IPS-20b (cell line): ENCODE measurements around the gene ATF6.
A peak's percentile ranks its signal among the peaks of the same experiment; 100 is the strongest.
"Not testable (repeated sequence)": the region's sequence is repeated elsewhere in the genome, so short reads cannot be mapped to it uniquely, and the experiment has no call there.

Source experiments
- H3K27ac ChIP-seq: one replicate; pipeline ENCODE4 v1.5.1; 2013; ENCODE audit warnings: low read length
- H3K27me3 ChIP-seq: 2 replicates; pipeline ENCODE4 v1.6.1; 2013; ENCODE audit warnings: mild to moderate bottlenecking, low read length, inconsistent platforms; ENCODE audit not compliant: insufficient read depth
- H3K36me3 ChIP-seq: 2 replicates; pipeline ENCODE4 v1.6.1; 2013; ENCODE audit warnings: low read depth, mild to moderate bottlenecking, inconsistent platforms, low read length, moderate library complexity; ENCODE audit not compliant: insufficient read depth
- H3K4me1 ChIP-seq: 2 replicates; pipeline ENCODE4 v1.6.1; 2013; ENCODE audit warnings: mild to moderate bottlenecking, control low read depth, inconsistent platforms, low read length, moderate library complexity; ENCODE audit not compliant: insufficient read depth
- H3K4me3 ChIP-seq: 2 replicates; pipeline ENCODE4 v1.5.1; 2013; ENCODE audit warnings: mild to moderate bottlenecking, low read length, inconsistent platforms
- H3K9ac ChIP-seq: 2 replicates; pipeline ENCODE4 v1.6.1; 2013; ENCODE audit warnings: low read depth, mild to moderate bottlenecking, inconsistent platforms, low read length, moderate library complexity
- H3K9me3 ChIP-seq: 2 replicates; pipeline ENCODE4 v1.6.1; 2013; ENCODE audit warnings: mild to moderate bottlenecking, low read depth, low read length, inconsistent platforms; ENCODE audit not compliant: insufficient read depth

ATF6 gene

GRCh38 chr1:161766102-161766981 lies at the start of gene ATF6:
Gene ATF6 (plus strand): TSS chr1:161766320. CDS start chr1:161766361, 41 bp downstream.
- no peak within 1 kb of the TSS for H3K27ac ChIP-seq
- no peaks in the 10 kb centered on the region for H3K4me1 ChIP-seq

GRCh38 chr1:161718559-161719324 lies 47.4 kb upstream of the ATF6 start:
- Histone ChIP-seq H3K4me3 (no peak overlapping the region), H3K9ac (no peak overlapping the region), H3K4me1 (no peaks in the 10 kb centered on the region), H3K36me3 (no peaks in the 10 kb centered on the region), H3K9me3 (no peaks in the 10 kb centered on the region), H3K27ac (no peak overlapping the region), H3K27me3 (peaks cover 20% of the 10 kb centered on the region)

More at GRCh38 chr1:161766102-161766981, at the start of gene ATF6:
- Histone ChIP-seq H3K36me3 (no peaks in the 10 kb centered on the region), H3K9ac (peak within 1 kb of the TSS; percentile 92), H3K27me3 (peaks cover 5% of the 10 kb centered on the region; the same call in 1 of the 2 replicates), H3K9me3 (no peaks in the 10 kb centered on the region), H3K4me3 (peak within 1 kb of the TSS; percentile 94)

GRCh38 chr1:161719325-161719611 lies 46.9 kb upstream of the ATF6 start:
- Histone ChIP-seq H3K36me3 (no peaks in the 10 kb centered on the region), H3K9ac (no peak overlapping the region), H3K4me1 (no peaks in the 10 kb centered on the region), H3K4me3 (no peak overlapping the region), H3K27me3 (peaks cover 25% of the 10 kb centered on the region), H3K27ac (no peak overlapping the region), H3K9me3 (no peaks in the 10 kb centered on the region)

- no peak overlapping the region for H3K27ac ChIP-seq
- no peaks in the 10 kb centered on the region for H3K4me1 ChIP-seq
- H3K9ac ChIP-seq: no peak overlapping the region
- no peaks in the 10 kb centered on the region for H3K36me3 ChIP-seq
- H3K4me3 ChIP-seq: no peak overlapping the region
- H3K9me3 ChIP-seq: no peaks in the 10 kb centered on the region
- peaks cover 36% of the 10 kb centered on the region for H3K27me3 ChIP-seq
Measured at GRCh38 chr1:161720422-161720821, 45.7 kb upstream of the ATF6 start.

GRCh38 chr1:161720956-161721737 lies 45.0 kb upstream of the ATF6 start, which contains the start of gene FCRLB:
Gene FCRLB (plus strand): TSS chr1:161721544. CDS start chr1:161722673, 1,129 bp downstream.
- H3K9me3 ChIP-seq: no peaks in the 10 kb centered on the region
- peaks cover 44% of the 10 kb centered on the region for H3K27me3 ChIP-seq
- H3K27ac ChIP-seq: no peak within 1 kb of the TSS
- H3K4me3 ChIP-seq: no peak within 1 kb of the TSS
- H3K4me1 ChIP-seq: no peaks in the 10 kb centered on the region
- no peaks in the 10 kb centered on the region for H3K36me3 ChIP-seq
- H3K9ac ChIP-seq: no peak within 1 kb of the TSS

GRCh38 chr1:161721738-161722343 lies 44.3 kb upstream of the ATF6 start:
- Histone ChIP-seq H3K27me3 (peaks cover 50% of the 10 kb centered on the region), H3K4me1 (no peaks in the 10 kb centered on the region), H3K27ac (no peak overlapping the region), H3K4me3 (no peak overlapping the region), H3K9ac (no peak overlapping the region), H3K9me3 (no peaks in the 10 kb centered on the region), H3K36me3 (no peaks in the 10 kb centered on the region)

- H3K4me1 ChIP-seq: no peaks in the 10 kb centered on the region
- no peaks in the 10 kb centered on the region for H3K9me3 ChIP-seq
- H3K27ac ChIP-seq: no peak overlapping the region
- no peak overlapping the region for H3K4me3 ChIP-seq
- H3K36me3 ChIP-seq: no peaks in the 10 kb centered on the region
- no peak overlapping the region for H3K9ac ChIP-seq
- H3K27me3 ChIP-seq: peaks cover 52% of the 10 kb centered on the region
Measured at GRCh38 chr1:161722406-161722805, 43.7 kb upstream of the ATF6 start.

- Histone ChIP-seq H3K27ac (no peak overlapping the region), H3K36me3 (no peaks in the 10 kb centered on the region), H3K9me3 (no peaks in the 10 kb centered on the region), H3K9ac (no peak overlapping the region), H3K27me3 (peaks cover 62% of the 10 kb centered on the region), H3K4me1 (no peaks in the 10 kb centered on the region), H3K4me3 (no peak overlapping the region)
Measured at GRCh38 chr1:161723459-161724141, 42.5 kb upstream of the ATF6 start.

GRCh38 chr1:161725258-161725907 lies 40.7 kb upstream of the ATF6 start:
- not testable (repeated sequence) for H3K4me1 ChIP-seq

GRCh38 chr1:161725908-161726472 lies 40.1 kb upstream of the ATF6 start:
- Histone ChIP-seq H3K9me3 (no peaks in the 10 kb centered on the region), H3K27ac (no peak overlapping the region), H3K4me1 (peaks cover 4% of the 10 kb centered on the region; the same call in 1 of the 2 replicates)

More at GRCh38 chr1:161725258-161725907, 40.7 kb upstream of the ATF6 start:
- not testable (repeated sequence) for H3K27ac ChIP-seq, H3K36me3 ChIP-seq, H3K9ac ChIP-seq, H3K9me3 ChIP-seq
- Histone ChIP-seq H3K27me3 (peaks cover 63% of the 10 kb centered on the region), H3K4me3 (peak overlapping the region; percentile 91)

More at GRCh38 chr1:161725908-161726472, 40.1 kb upstream of the ATF6 start:
- H3K27me3 ChIP-seq: peaks cover 61% of the 10 kb centered on the region
- H3K36me3 ChIP-seq: no peaks in the 10 kb centered on the region
- H3K4me3 ChIP-seq: peak overlapping the region; percentile 91
- peak overlapping the region; percentile 61; the same call in 1 of the 2 replicates for H3K9ac ChIP-seq
